ENCODE results near the gene PI4K2B. TPM values are rescaled to one million over a fixed set of nuclear protein-coding genes. Genes with fewer than 3 reads are reported as not detected.
A peak's percentile ranks its signal among the peaks of the same experiment; 100 is the strongest.
"Not testable (repeated sequence)": the region's sequence is repeated elsewhere in the genome, so short reads cannot be mapped to it uniquely, and the experiment has no call there.

The PI4K2B gene
- total RNA-seq, 1 donor from 2014 or later = 12.5 TPM

DNA sequence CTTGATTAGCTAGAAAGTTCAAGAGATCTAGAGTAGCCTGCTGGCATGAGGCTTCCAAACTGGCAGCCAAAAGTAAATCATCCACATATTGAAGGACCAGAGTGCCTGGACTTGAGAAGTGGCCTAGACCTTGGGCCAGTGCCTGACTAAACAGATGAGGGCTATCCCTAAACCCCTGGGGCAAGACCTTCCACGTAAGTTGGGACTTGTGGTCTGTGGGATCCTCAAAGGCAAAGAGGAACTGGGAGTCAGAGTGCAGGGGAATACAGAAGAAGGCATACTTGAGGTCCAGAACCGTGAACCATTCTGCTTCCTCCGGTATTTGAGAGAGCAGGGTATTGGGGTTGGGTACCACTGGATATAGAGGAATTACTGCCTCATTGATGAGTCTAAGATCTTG lies 8.4 kb downstream of the PI4K2B start:
- not testable (repeated sequence) for DNase-seq (ENCODE audit: low spot score)

DNA sequence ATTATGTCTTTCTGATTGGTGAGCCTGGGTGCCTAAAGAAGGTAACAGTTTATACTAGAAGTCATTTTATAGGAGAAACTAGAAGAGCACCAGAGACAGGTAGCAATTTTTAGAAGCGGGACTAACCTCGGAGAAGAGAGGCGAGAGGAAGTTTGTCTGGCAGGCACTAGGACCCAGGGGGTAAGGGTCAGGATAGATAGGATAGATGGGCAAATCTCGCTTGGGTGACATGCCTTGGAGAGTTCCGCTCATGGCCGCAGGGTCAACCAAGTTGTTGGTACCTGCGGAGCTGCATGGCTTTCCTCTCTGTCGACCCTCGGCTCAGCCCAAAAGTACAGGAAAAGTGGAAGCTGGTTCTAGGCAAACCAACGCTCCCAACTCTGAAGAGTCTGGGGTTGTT lies 11.3 kb downstream of the PI4K2B start:
- no peak for DNase-seq (ENCODE audit: low spot score)

DNA sequence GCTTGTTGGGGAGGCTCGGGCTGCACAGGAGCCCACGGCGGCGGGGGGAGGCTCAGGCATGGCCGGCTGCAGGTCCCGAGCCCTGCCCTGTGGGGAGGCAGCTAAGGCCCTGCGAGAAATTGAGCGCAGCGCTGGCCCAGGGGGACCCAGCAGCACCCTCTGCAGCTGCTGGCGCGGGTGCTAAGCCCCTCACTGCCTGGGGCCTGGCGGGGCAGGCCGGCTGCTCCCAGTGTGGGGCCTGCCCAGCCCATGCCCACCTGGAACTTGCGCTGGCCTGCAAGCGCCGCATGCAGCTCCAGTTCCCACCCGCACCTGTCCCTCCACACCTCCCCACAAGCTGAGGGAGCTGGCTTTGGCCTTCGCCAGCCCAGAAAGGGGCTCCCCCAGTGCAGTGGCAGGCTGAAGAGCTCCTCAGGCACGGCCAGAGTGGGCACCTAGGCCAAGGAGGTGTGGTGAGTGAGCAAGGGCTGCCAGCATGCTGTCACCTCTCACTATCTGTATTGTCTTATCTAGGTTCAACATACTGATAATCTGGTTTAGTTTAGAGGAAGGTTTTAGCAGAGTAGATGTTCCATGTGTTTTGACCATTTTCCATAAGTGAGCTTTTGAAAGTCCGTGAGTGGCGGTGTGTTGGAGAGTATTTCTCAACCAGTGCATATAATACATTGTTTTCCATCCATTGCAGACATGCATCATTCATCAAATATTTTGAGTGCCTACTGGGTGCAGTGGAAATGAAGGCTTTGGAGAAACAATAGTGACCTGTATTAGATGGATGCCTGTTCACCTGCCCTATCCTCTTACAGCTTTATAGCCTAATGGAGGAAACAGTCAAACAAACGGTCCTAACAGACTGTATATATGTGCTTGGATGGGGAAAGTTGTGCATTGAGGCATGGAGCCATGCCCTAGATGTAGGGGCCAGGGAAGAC lies 13.1 kb downstream of the PI4K2B start:
- DNase-seq (ENCODE audit: low spot score) = no peak

DNA sequence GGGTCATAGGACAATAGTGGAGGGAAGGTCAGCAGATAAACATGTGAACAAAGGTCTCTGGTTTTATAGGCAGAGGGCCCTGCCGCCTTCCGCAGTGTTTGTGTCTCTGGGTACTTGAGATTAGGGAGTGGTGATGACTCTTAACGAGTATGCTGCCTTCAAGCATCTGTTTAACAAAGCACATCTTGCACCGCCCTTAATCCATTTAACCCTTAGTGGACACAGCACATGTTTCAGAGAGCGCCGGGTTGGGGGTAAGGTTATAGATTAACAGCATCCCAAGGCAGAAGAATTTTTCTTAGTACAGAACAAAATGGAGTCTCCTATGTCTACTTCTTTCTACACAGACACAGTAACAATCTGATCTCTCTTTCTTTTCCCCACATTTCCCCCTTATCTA lies 15.0 kb downstream of the PI4K2B start:
- DNase-seq (ENCODE audit: low spot score) = not testable (repeated sequence)

DNA sequence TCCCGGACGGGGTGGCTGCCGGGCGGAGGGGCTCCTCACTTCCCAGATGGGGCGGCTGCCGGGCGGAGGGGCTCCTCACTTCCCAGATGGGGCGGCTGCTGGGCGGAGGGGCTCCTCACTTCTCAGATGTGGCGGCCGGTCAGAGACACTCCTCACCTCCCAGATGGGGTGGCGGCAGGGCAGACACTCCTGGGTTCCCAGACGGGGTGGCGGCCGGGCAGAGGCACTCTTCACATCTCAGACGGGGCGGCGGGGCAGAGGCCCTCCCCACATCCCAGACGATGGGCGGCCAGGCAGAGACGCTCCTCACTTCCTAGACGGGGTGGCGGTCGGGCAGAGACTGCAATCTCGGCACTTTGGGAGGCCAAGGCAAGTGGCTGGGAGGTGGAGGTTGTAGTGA lies 15.7 kb downstream of the PI4K2B start:
- DNase-seq (ENCODE audit: low spot score) = not testable (repeated sequence)

DNA sequence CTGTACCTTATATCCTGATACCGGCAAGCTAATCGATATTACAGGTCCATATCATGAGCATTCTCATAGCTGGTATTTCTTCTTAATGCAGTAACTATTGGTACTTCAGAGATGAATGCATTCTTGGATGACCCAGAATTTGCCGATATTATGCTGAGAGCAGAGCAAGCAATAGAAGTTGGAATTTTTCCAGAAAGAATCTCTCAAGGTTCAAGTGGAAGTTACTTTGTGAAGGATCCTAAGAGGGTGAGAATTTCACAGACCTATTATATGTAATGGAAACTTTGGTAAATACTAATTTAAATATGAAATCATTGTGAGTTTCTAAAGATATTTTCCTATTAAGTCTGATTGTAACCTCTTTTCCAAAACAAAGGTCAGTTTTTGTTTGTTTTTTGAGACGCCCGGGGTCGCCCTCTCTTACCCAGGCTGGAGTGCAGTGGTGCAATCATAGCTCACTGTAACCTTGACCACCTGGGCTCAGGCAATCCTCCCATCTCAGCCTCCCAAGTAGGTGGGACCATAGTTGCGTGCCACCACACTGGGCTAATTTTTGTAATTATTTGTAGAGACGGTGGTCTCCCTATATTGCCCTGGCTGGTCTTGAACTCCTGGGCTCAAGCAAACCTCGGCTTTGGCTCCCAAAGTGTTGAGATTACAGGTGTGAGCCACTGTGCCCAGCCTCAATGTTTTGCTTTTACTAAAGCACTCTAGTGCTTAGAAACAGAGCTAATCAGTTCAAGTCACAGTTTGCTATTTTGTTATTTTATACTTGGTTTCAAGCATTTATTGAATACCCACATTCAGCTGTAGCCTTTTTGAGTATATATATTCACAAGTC lies 18.6 kb downstream of the PI4K2B start:
- DNase-seq (ENCODE audit: low spot score) = no peak

DNA sequence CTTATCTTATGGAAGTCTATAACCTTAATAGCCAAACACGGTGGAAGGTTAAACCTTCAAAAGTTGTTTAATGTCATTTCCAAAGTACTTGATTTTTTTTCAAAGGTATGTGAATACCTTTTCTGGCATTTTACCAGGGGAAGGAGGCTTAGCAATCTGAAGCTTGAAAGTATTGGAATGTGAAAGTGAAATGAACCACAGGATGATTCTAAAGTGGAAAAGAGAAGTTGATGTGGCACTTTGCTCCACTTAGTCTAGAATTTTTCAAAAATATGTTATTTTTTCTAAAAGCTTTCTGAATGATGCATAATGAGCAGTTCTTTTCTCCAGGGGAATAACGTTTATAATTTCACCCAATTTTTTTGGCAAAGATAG lies 19.2 kb downstream of the PI4K2B start:
- no peak for DNase-seq (ENCODE audit: low spot score)

DNA sequence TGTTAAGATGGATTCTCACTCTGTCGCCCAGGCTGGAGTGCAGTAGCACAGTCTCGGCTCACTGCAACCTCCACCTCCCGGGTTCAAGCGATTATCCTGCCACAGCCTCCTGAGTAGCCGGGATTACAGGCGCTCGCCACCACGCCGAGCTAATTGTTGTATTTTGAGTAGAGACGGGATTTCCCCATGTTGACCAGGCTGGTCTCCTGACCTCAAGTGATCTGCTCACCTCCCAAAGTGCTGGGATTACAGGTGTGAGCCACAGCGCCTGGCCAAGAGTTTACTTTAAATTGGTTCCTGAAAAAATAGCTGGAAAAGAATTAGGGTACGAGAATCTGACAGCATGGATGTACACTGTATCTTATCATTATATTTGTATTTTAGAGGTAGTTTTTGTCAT lies 20.0 kb downstream of the PI4K2B start:
- DNase-seq (ENCODE audit: low spot score) = not testable (repeated sequence)

DNA sequence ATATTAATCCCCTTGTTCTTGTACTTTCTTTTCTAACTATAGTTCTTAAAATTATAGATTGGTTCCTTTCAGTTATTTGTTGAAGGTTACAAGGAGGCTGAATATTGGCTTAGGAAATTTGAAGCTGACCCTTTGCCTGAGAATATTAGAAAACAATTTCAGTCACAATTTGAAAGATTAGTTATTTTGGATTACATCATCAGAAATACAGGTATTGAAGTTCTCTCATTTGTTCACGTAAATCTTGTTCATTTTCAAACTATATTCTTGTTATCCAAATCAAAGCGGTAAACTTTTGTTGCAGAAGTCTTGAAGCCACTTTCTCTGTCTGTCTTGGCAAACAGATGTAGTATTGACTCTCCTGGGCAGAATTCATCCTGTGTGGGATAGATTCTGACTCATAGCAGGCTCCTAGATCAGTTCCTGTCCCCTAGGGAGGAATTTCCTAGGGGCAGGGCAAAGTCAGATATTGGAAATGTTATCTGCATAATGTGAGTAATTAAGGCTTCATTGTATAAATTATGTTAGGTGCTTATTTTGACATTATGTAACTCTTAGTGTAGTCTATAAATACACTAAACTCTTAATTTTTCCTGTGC lies 25.2 kb downstream of the PI4K2B start:
- no peak for DNase-seq (ENCODE audit: low spot score)

DNA sequence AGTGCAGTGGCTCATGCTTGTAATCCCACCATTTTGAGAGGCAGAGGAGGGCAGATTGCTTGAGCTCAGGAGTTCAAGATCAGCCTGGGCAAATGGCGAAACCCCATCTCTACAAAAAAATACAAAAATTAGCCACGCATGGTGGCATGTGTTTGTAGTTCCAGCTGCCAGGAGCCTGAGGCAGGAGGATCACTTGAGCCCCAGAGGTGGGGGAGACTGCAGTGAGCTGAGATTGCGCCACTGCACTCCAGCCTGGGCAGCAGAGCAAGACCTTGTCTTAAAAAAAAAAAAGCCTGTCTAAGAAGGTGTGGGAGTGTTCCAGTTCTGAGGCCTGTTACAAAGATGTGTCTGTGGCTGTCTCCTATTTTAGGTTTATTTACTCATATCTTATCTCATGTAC lies 38.0 kb downstream of the PI4K2B start:
- no peak for DNase-seq (ENCODE audit: low spot score)

DNA sequence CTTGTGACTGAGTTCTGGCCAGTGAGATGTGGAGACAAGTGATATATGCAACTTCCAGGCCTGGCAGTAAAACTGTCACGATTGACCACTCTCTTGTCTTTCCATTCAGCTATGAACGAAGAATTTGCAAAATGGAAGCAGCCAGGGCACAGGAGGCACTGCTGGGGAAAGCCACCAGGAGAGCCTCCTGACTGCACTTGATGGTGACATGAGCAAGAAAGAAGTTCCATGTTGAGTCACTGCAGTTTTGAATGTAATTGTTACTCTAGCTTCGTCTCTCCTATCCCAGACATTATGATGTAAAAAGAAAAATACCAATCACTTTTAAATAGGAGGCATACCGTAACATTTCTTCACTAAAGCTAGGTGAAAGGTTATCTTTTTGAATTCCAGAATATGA lies 46.4 kb downstream of the PI4K2B start:
- no peak for DNase-seq (ENCODE audit: low spot score)

DNA sequence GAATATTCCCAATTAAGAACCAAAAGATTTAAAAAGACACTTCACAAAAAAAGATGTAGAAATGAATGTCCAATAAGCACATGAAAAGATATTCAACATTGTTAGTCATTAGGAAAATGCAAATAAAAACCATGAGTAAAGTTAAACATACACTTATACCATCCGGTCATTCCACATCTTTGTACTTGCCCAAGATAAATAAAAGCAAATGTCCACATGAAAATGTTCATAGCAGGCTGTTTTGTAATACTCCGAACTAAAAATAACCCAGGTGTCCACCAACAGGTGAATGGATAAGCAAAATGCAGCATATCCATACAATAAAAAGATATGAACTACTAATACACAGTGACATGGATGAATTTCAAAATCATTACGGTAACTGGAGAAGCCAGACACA lies 50.1 kb downstream of the PI4K2B start:
- DNase-seq (ENCODE audit: low spot score) = no peak

DNA sequence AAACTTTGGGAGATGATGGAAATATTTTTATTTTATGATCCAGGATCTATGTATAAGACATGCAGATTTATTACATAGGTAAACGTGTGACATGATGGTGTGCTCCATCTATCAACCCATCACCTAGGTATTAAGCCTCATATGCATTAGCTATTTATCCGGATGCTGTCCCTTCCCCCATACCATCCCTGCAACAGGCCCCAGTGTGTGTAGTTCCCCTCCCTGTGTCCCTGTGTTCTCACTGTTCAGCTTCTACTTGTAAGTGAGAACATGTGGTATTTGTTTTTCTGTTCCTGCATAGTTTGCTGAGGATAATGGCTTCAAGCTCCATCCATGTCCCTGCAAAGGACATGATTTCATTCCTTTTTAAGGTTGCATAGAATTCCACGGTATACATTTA lies 50.6 kb downstream of the PI4K2B start:
- no peak for DNase-seq (ENCODE audit: low spot score)

DNA sequence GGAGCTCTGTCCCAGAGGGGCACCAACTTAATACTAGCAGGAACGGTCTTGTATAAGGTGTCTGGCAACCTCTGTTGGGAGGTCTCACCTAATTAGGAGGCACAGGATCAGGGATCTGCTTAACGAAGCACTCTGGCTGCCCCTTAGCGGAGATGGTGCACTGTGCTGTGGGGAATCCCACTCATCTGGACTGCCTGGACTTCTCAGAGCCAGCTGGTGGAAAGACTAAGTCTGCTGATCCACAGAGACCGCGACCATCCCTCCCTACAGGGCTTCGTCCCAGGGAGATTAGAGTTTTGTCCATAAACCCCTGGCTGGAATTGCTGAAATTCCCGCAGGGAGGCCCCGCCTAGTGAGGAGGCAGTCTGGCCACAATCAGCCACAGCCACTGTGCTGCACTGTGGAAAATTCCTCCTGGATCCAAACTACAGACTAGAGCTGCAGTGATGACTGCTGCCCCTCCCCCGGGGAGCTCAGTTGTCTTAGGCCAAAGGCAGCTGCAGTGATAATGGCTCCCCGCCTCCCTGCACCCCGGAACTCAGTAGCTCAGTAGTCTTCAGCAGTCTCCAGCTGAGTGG lies 56.7 kb downstream of the PI4K2B start:
- DNase-seq (ENCODE audit: low spot score) = no peak

DNA sequence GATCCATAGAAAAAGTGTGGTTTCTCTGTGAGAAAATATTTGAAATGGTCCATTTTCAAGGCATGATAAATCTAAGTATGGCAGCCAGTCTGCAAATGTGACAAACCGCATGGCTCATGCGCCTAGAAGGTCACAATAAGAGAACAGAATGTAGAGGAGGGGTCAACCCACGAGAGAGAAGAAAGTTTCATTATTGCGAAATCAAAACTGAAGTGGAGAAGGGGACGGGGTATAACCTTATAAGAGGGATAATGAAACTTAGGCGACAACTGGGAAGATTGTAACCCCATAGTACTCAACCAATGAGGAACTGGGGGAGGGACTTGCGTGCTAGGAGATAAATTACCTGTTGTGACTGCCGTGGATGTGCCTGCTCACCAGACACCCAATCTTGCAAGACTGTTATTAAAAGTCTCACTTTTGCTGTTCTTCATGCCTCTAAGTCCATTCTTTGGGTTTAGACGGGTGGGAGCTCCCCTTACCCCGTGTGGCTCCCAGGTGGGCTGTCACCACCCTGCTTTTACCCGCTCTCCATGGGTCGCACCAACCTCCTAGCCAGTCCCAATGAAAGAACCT lies 57.4 kb downstream of the PI4K2B start:
- DNase-seq (ENCODE audit: low spot score) = no peak

DNA sequence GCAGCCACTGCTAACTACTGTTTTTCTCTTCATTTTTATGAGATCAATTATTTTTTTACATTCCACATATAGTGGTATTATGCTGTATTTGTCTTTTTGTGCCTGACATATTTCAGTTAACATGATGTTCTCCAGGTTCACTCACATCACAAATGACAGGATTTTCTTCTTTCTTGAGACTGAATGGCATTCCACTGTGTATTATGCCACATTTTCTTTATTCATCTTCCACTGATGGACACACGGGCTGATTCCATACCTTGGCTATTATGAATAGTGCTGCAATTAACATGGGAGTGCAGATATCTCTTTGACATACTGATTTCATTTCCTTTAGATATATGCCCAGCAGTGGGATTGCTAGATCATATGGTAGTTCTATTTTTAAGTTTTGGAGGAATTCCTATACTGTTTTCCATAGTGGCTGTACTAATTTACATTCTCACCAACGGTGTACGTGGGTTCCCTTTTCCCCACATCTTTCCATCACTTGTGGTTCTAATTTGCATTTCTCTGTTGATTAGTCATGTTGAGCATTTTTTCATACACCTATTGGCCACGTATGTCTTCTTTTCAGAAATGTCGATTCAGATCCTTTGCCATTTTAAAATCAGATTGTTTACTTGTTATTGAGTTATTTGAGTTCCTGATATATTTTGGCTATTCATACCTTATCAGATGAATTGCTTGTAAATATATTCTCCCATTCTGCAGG lies 63.9 kb downstream of the PI4K2B start:
- DNase-seq (ENCODE audit: low spot score) = no peak

DNA sequence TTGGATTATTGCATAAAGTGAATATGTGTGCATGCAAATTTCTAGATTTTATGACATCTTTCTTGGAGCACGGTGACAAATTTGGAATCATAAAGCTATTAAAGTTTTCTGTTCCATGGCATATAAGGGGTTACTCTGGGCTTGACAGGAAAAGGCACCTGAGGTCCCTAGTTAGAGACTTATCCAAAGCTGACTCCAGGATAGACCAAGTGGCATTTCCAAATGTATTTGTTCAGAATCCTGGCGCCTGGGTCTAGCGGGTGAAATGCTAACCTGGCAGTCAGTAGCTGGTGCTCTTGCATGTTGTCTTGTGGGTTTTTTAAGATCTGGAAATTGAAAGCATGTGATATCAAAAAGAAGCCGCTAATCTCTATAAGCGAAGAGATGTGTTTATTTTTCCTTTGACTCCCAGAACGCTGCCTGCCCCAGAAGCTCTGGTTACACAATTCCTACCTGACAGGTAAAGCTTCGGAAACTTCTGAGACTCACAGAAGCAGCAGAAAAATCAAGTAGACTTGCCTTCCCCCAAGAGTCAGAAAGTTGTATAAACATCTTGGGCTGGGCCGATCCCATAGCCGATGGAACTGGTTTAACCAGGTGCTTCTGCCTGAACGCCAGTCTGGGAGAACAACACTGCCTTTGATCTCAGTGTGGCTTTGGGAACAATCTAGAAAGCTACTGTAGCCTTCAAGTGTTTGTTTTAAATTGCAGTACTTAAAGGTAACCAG lies 65.8 kb downstream of the PI4K2B start:
- DNase-seq (ENCODE audit: low spot score) = peak; percentile 55

DNA sequence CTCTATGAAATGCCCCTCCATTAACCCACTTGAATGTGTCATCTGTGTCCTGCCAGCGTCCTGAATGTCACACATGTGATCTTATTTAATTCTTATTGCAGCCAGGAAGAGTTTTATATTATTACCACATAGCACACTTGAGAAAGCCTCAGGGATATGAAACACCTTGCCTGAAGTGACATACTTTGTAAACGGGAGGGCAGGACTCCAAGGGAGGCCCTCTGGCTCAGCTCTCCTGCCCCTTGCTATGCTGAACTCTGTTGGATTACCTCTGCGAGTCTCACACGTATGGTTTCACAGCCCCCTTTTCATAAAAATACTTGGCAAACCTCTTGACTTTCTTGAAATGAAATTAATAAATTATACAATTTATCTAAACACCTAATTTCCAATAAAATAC lies 67.6 kb downstream of the PI4K2B start:
- no peak for DNase-seq (ENCODE audit: low spot score)

DNA sequence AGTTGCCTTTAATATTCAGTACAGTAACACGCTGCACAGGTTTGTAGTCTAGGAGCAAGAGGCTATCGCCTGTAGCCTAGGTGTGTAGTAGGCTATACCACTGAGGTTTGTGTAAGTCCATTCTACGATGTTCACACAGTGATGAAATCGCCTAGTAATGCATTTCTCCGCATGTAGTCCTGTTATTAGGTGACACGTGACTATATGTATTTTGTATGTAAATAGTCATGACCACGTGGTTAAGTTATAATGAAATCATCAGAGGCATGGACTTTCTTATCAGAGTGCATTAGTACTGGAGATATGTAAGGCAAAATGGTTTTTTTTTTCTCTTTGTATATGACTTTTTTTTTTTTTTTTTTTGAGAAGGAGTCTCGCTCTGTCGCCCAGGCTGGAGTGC lies 68.8 kb downstream of the PI4K2B start:
- DNase-seq (ENCODE audit: low spot score) = no peak

DNA sequence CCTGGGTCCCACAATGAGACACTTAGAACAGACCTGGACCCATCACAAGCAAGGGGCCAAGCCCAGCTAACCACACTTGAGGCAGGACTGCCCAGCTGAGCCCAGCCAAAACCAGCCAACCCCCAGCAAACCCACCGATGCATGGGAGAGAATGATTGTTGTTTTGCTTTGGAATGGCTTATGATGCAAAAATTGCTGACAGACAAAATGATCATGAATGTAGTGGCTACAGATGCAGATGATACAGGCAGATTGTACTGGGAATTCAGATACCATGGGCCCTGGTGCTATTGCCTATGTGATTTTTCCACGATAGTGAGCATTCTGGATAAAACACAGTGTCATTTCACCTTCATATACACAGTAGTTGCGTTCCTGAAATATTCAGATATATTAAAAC lies 69.7 kb downstream of the PI4K2B start:
- DNase-seq (ENCODE audit: low spot score) = no peak

Measured in ureter (tissue), 1 donor.